Skeletal muscle cell (primary cell): Measurements from ENCODE around the gene CNNM2.
"Not testable (repeated sequence)": the region's sequence is repeated elsewhere in the genome, so short reads cannot be mapped to it uniquely, and the experiment has no call there.

ENCODE experiments used
- DNase-seq: peaks from one replicate; pipeline ENCODE4 v3.0.0-alpha.2; 2010; ENCODE audit warnings: low read depth
- H3K4me3 ChIP-seq: 2 replicates; pipeline ENCODE4 v1.5.1; 2011; ENCODE audit warnings: low read depth, mild to moderate bottlenecking, control low read depth, low read length, moderate library complexity

The CNNM2 gene

GRCh38 chr10:102962951-102963755 is 45.1 kb downstream of the CNNM2 start:
- no peak for DNase-seq
- H3K4me3 ChIP-seq: no peak overlapping the region

GRCh38 chr10:102963756-102964025 is 45.6 kb downstream of the CNNM2 start:
- no peak overlapping the region for H3K4me3 ChIP-seq
- no peak for DNase-seq

- not testable (repeated sequence) for DNase-seq, H3K4me3 ChIP-seq
These were observed 46.0 kb downstream of the CNNM2 start for GRCh38 chr10:102964064-102964463.

GRCh38 chr10:102964713-102965112 is 46.6 kb downstream of the CNNM2 start:
- DNase-seq: no peak
- no peak overlapping the region for H3K4me3 ChIP-seq

GRCh38 chr10:102965311-102965851 is 47.3 kb downstream of the CNNM2 start:
- H3K4me3 ChIP-seq: no peak overlapping the region
- DNase-seq: no peak

- DNase-seq: no peak
- H3K4me3 ChIP-seq: no peak overlapping the region
These were observed 49.0 kb downstream of the CNNM2 start for GRCh38 chr10:102967123-102967522.

- DNase-seq: no peak
- H3K4me3 ChIP-seq: no peak overlapping the region
These were observed 52.7 kb downstream of the CNNM2 start for GRCh38 chr10:102970562-102971340.

- DNase-seq: no peak
- no peak overlapping the region for H3K4me3 ChIP-seq
These were observed 57.6 kb downstream of the CNNM2 start for GRCh38 chr10:102975483-102976379.

GRCh38 chr10:102976380-102976726 is 58.3 kb downstream of the CNNM2 start:
- not testable (repeated sequence) for DNase-seq, H3K4me3 ChIP-seq

GRCh38 chr10:102982296-102982695 is 64.2 kb downstream of the CNNM2 start:
- H3K4me3 ChIP-seq: no peak overlapping the region
- no peak for DNase-seq

- no peak for DNase-seq
These were observed 66.0 kb downstream of the CNNM2 start for GRCh38 chr10:102984086-102984485.

GRCh38 chr10:102985811-102986210 is 67.7 kb downstream of the CNNM2 start:
- no peak for DNase-seq
- no peak overlapping the region for H3K4me3 ChIP-seq

More at GRCh38 chr10:102984086-102984485, 66.0 kb downstream of the CNNM2 start:
- H3K4me3 ChIP-seq: no peak overlapping the region

GRCh38 chr10:102988404-102989314 is 70.6 kb downstream of the CNNM2 start:
- DNase-seq: no peak

GRCh38 chr10:102994531-102995295 is 76.6 kb downstream of the CNNM2 start:
- no peak overlapping the region for H3K4me3 ChIP-seq
- no peak for DNase-seq

More at GRCh38 chr10:102988404-102989314, 70.6 kb downstream of the CNNM2 start:
- H3K4me3 ChIP-seq: no peak overlapping the region

GRCh38 chr10:102996876-102997275 is 78.8 kb downstream of the CNNM2 start:
- DNase-seq: no peak

GRCh38 chr10:102997998-102998397 is 79.9 kb downstream of the CNNM2 start:
- H3K4me3 ChIP-seq: no peak overlapping the region
- DNase-seq: no peak

More at GRCh38 chr10:102996876-102997275, 78.8 kb downstream of the CNNM2 start:
- no peak overlapping the region for H3K4me3 ChIP-seq

GRCh38 chr10:102998399-102998907 is 80.4 kb downstream of the CNNM2 start:
- DNase-seq: no peak
- H3K4me3 ChIP-seq: no peak overlapping the region

- DNase-seq: not testable (repeated sequence)
These were observed 82.0 kb downstream of the CNNM2 start for GRCh38 chr10:103000050-103000449.

More at GRCh38 chr10:103000050-103000449, 82.0 kb downstream of the CNNM2 start:
- H3K4me3 ChIP-seq: not testable (repeated sequence)
